HepG2 (cell line): ENCODE measurements around the gene HDAC4. TPM values are rescaled to one million over a fixed set of nuclear protein-coding genes. Genes with fewer than 3 reads are reported as not detected.

Experiments
- ATAC-seq: fragments of 200-7000 bp; cut with Tn5 transposase; 3 replicates; pipeline ENCODE4 v1.9.1; 2020; ENCODE audit warnings: mild to moderate bottlenecking, moderate library complexity
- BruUV-seq: library from RNA; stranded (reverse); fragments of 400-500 nt; replicated peaks from 2 replicates; lab custom pipeline; 2021; lab: Mats Ljungman, UMichigan
- CTCF ChIA-PET: fragments of 300-600 bp; formaldehyde crosslinking; extraction: SDS; loops from one replicate; lab custom pipeline; 2021; ENCODE audit warnings: low total read pairs, inconsistent platforms, low intra/inter-chr PET ratio; lab: Yijun Ruan, JAX
- POLR2A ChIA-PET: fragments of 350-600 bp; sonication (Branson Sonifier 250); formaldehyde crosslinking; loops from one replicate; lab custom pipeline; 2020; ENCODE audit warnings: antibody characterized with exemption, inconsistent platforms; lab: Yijun Ruan, JAX
- DNase-seq: peaks from one replicate; pipeline ENCODE4 v3.0.0-alpha.2; 2015; ENCODE audit warnings: low spot score
- FAIRE-seq: peaks from 3 replicates; lab custom pipeline; 2011; peaks lifted over from hg19 to GRCh38; lab: Jason Lieb, UNC
- H2AFZ ChIP-seq: one replicate; pipeline ENCODE4 v1.6.1; 2011; ENCODE audit warnings: low read length, inconsistent platforms
- H3K27ac ChIP-seq: fragments of 300-600 bp; 3 replicates; pipeline ENCODE4 v1.8.0; 2011; ENCODE audit warnings: mixed run types, mild to moderate bottlenecking, mixed read lengths, low read length, inconsistent platforms; ENCODE audit not compliant: insufficient read depth; ENCODE audit errors: extremely low read length
- H3K27me3 ChIP-seq, 2 experiments: fragments of 200-600 bp in 1 of 2; 2 replicates in 1 of 2; 3 replicates in 1 of 2; pipeline versions ENCODE4 v1.6.0 to v1.8.0; 2011; ENCODE audit warnings: low read length in 2 of 2, mild to moderate bottlenecking in 2 of 2, moderate library complexity in 2 of 2, inconsistent platforms in 1 of 2; ENCODE audit not compliant: insufficient read depth in 2 of 2, control insufficient read depth in 1 of 2
- H3K36me3 ChIP-seq, 2 experiments: fragments of 200-600 bp in 1 of 2; replicated peaks in 1 of 2; 2 replicates in 1 of 2; 3 replicates in 1 of 2; pipeline versions ENCODE4 v1.5.1 to v1.8.0; 2011; ENCODE audit warnings: low read length in 2 of 2, inconsistent platforms in 1 of 2; ENCODE audit not compliant: insufficient read depth in 2 of 2, control insufficient read depth in 1 of 2
- H3K4me1 ChIP-seq: 2 replicates; pipeline ENCODE4 v1.5.1; 2012; ENCODE audit warnings: low read length, inconsistent platforms; ENCODE audit not compliant: insufficient read depth
- H3K4me2 ChIP-seq: 2 replicates; pipeline ENCODE4 v1.6.0; 2011; ENCODE audit warnings: low read depth, low read length, inconsistent platforms
- H3K4me3 ChIP-seq, 3 experiments: fragments of 200-600 bp in 1 of 3; sonication (generic), shearing (Covaris generic) in 1 of 3; replicated peaks in 1 of 3; 2 replicates each; pipeline ENCODE4 v1.5.1; 2011 to 2016; ENCODE audit warnings: low read length in 3 of 3, inconsistent platforms in 2 of 3, low read depth in 2 of 3, mild to moderate bottlenecking in 2 of 3, control low read depth in 1 of 3, mixed read lengths in 1 of 3; ENCODE audit not compliant: insufficient read depth in 1 of 3
- H3K79me2 ChIP-seq: one replicate; pipeline ENCODE4 v1.6.1; 2011; ENCODE audit warnings: low read length, inconsistent platforms; ENCODE audit not compliant: insufficient read depth
- H3K9ac ChIP-seq: 2 replicates; pipeline ENCODE4 v1.6.0; 2011; ENCODE audit warnings: mild to moderate bottlenecking, low read depth, low read length, inconsistent platforms; ENCODE audit not compliant: insufficient read depth
- H3K9me3 ChIP-seq: 2 replicates; pipeline ENCODE4 v1.5.1; 2012; ENCODE audit warnings: mild to moderate bottlenecking, low read length
- H4K20me1 ChIP-seq: 2 replicates; pipeline ENCODE4 v1.6.0; 2011; ENCODE audit warnings: inconsistent platforms, mild to moderate bottlenecking, low read length, moderate library complexity; ENCODE audit not compliant: insufficient read depth
- CREBL2 ChIP-seq: sonication (generic); formaldehyde crosslinking; IDR thresholded peaks from 2 replicates; pipeline ENCODE4 v1.8.1; 2023; ENCODE audit warnings: missing genetic modification reagents, mild to moderate bottlenecking, borderline replicate concordance
- ELF3 ChIP-seq: IDR thresholded peaks from 2 replicates; pipeline ENCODE4 v1.6.1; 2016; ENCODE audit warnings: missing genetic modification reagents, missing compliant biosample characterization
- GRHL1 ChIP-seq: sonication (generic); formaldehyde crosslinking; conservative IDR thresholded peaks from 2 replicates; pipeline ENCODE4 v1.8.0; 2022; ENCODE audit warnings: missing genetic modification reagents
- HOXA5 ChIP-seq: sonication (generic); formaldehyde crosslinking; IDR thresholded peaks from 2 replicates; pipeline ENCODE4 v1.4.0; 2020; ENCODE audit warnings: missing genetic modification reagents
- MBD4 ChIP-seq: IDR thresholded peaks from 2 replicates; pipeline ENCODE4 v1.6.1; 2012; ENCODE audit warnings: low read length, inconsistent platforms, borderline replicate concordance
- TAF15 ChIP-seq: fragments of 200-400 bp; formaldehyde crosslinking; IDR thresholded peaks from one replicate; pipeline ENCODE4 v1.6.1; 2018; ENCODE audit warnings: mild to moderate bottlenecking, low read depth, low read length; ENCODE audit not compliant: poor library complexity, severe bottlenecking
- ZBTB4 ChIP-seq: sonication (generic); formaldehyde crosslinking; IDR thresholded peaks from 2 replicates; pipeline ENCODE4 v1.4.0; 2020; ENCODE audit warnings: missing genetic modification reagents, mild to moderate bottlenecking, borderline replicate concordance
- ZNF280D ChIP-seq: sonication (generic); formaldehyde crosslinking; IDR thresholded peaks from 2 replicates; pipeline ENCODE4 v1.5.1; 2020; ENCODE audit warnings: mild to moderate bottlenecking, missing genetic modification reagents
- WGBS: methylation state at CpG from one replicate; pipeline ENCODE4 v1.1.6; 2017; ENCODE audit warnings: low lambda C conversion rate; 5-methylcytosine and 5-hydroxymethylcytosine counted together
- in situ Hi-C: cut with HindIII; loops from 2 replicates; pipeline ENCODE4 v1.10.0; 2017; ENCODE audit warnings: low pct_unique_long_range_greater_than_20kb; ENCODE audit not compliant: extremely low pct_ligation_motif_present
- intact Hi-C: fragments of 100-400 bp; cut with micrococcal nuclease; formaldehyde crosslinking; loops from one replicate; pipeline ENCODE4 v1.10.0; 2022; ENCODE audit not compliant: unreplicated experiment
- polyA plus RNA-seq, 8 experiments: library from polyadenylated mRNA; depleted of rRNA in 3 of 8; stranded (reverse) in 7 of 8; unstranded in 1 of 8; fragments of >200 nt; fragmentation: Illumina TruSeq in 4 of 8; extraction: Trizol in 4 of 8; gene quantifications; 2 replicates each; pipeline versions ENCODE4 v1.2.1 to v1.2.3, GENCODE V29; 2011 to 2016; ENCODE audit warnings: low read depth in 4 of 8, missing spikeins in 1 of 8, mixed read lengths in 1 of 8; ENCODE audit not compliant: insufficient read depth in 1 of 8
- total RNA-seq, 5 experiments: library from RNA; depleted of rRNA; stranded (reverse); fragments of >200 nt; fragmentation: Illumina TruSeq; extraction: Trizol; gene quantifications; 2 replicates each; pipeline ENCODE4 v1.2.3, GENCODE V29; 2016; ENCODE audit warnings: low read depth in 1 of 5

The HDAC4 gene
- total and polyA plus RNA-seq, 2 of the 13 experiments (the other 11 are each of a cell fraction or from before 2014, with no cell fraction given), result 10.1 to 11.5 TPM

GRCh38 chr2:239196474-239197021 lies 204.3 kb downstream of the HDAC4 start:
- no peak for DNase-seq
- intact Hi-C loops (no loop called here), in situ Hi-C loops (no loop called here)
- Histone ChIP-seq H3K36me3 (peaks cover 4 to 21% of the 10 kb centered on the region in 2 experiments; a peak in 2 of 5 replicates), H2AFZ (no peak overlapping the region), H4K20me1 (no peaks in the 10 kb centered on the region), H3K79me2 (no peaks in the 10 kb centered on the region), H3K9me3 (no peaks in the 10 kb centered on the region), H3K9ac (no peak overlapping the region), H3K27ac (no peak overlapping the region), H3K4me2 (no peak overlapping the region), H3K4me1 (no peaks in the 10 kb centered on the region), H3K27me3 (no peaks in the 10 kb centered on the region), H3K4me3 (no peak overlapping the region)
- WGBS, result 96% methylated on average over 17 of the region's 17 CpGs
- TF ChIP-seq ELF3 (CRISPR knock-in tag), result no peak
- no peak for TF ChIP-seq TAF15
- no peak for TF ChIP-seq ZNF280D
- no peak for TF ChIP-seq ZBTB4
- no peak for TF ChIP-seq HOXA5 (CRISPR knock-in tag)
- TF ChIP-seq MBD4, result no peak
- TF ChIP-seq CREBL2 (CRISPR knock-in tag), result no peak
- TF ChIP-seq GRHL1, result no peak
- CTCF ChIA-PET, result no interaction called here
- POLR2A ChIA-PET, result no interaction called here
- BruUV-seq, result no TSS peak
- no peak for FAIRE-seq
- no peak for ATAC-seq
